Left cardiac atrium (tissue), 4 donors: ENCODE results near the gene OSM. TPM values are rescaled to one million over a fixed set of nuclear protein-coding genes. Genes with fewer than 3 reads are reported as not detected.

Experiments
- ATAC-seq, 2 donors: fragments of 200-7000 bp; cut with Tn5 transposase; one replicate each; pipeline ENCODE4 v1.9.1; 2020; ENCODE audit warnings: mild to moderate bottlenecking in 2 of 2, moderate library complexity in 2 of 2
- DNase-seq: peaks from one replicate; pipeline ENCODE4 v3.0.0-alpha.2; 2020
- intact Hi-C, 2 donors: fragments of 100-400 bp; cut with DNase I; formaldehyde crosslinking; loops; one replicate each; pipeline versions ENCODE4 v1.14.1 to v1.15.1; 2022 to 2023
- long read RNA-seq: library from polyadenylated mRNA; unstranded; transcript quantifications from one replicate; pipeline ENCODE4 v2.0.0, GENCODE V29; 2021
- total RNA-seq, 2 donors: library from RNA; stranded (reverse); fragmentation: NEBNext Ultra II Directional; extraction: Animal tissue kit (Norgen Biotek cat#: 25700); gene quantifications; one replicate each; pipeline ENCODE4 v1.2.1, GENCODE V29; 2021
- donor health status: DM: no; HTN: yes; CAD: no.
- donor health status: DM: no; HTN: yes; CAD: no; lungs with severe emphysema.
- donor health status: DM: yes; HTN: yes; CAD: no.
- donor health status: Dilated cardiomyopathy.

The OSM gene
- 1 to 10 TPM in 1 of 2 donors, under 1 TPM in 1; 0.56 to 1.4 TPM for total RNA-seq
- long read RNA-seq, partial matches to known transcripts: 0 of 4 reads
- long read RNA-seq, other reads (novel, unspliced or antisense): 0 of 4 reads

- DNase-seq: peak; percentile 72
- peak; percentile 35 for ATAC-seq
- intact Hi-C loops: loop anchor here in 1 of 2 donors (10.0 kb wide), 1 partner anchor 218 kb away; no protein-coding TSS in a partner anchor
These were observed at the start of gene OSM for GRCh38 chr22:30266445-30267381. Gene OSM, minus strand, starts transcription at chr22:30266851. Its CDS starts 52 bp downstream, at chr22:30266799.

DNA sequence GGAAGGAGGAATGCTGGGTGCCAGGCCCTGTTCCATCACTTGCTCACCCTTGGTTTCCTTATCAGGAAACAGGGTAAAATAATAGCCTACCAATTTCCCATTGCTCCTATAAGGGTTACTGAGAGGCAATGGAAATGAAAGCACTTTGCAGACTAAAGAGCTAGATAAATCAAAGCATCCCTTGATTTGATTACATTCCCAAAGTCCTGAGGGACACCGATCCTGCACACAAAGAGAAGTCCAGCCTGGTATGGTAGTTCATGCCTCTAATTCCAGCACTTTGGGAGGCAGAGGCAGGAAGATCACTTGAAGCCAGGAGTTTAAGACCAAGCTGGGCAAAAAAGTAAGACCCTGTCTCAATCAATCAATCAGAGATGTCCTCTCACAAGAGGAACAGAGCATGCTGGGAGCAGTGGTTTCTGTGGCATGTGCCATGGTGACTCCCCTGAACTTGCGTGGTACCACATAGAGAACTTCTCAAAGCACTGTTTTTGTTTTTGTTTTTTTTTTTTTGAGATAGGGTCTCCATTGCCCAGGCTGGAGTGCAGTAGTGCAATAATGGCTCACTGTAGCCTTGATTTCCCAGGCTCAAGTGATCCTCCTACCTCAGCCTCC, 49.4 kb upstream of the OSM start:
- intact Hi-C loops: no loop called here
- DNase-seq: no peak
- ATAC-seq: no peak

DNA sequence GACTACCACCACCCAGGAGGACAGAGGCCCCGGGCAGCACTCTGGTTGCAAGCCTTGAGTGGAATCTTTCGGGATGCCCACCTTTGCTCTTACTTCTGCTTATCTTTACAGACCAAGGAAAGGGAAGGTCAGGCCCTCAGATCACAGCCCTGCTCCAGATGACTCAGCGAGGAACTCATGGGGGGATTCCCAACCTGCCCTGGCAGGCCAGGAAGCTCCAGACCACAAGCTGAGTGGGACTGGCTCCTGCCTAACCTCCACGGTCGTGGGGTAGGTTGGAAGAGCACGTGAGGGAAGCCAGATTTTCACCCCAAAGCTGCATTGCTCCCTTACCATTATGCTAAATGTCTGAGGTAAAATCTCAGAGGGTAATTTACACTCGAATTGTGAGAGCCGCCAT, 48.3 kb upstream of the OSM start:
- DNase-seq (no peak), ATAC-seq (no peak)
- intact Hi-C loops: no loop called here

- intact Hi-C loops: no loop called here
- no peak for DNase-seq
- no peak for ATAC-seq
These were observed 47.1 kb upstream of the OSM start for GRCh38 chr22:30313527-30314363.

GRCh38 chr22:30312053-30312452, 45.4 kb upstream of the OSM start:
- DNase-seq (no peak), ATAC-seq (no peak)
- intact Hi-C loops: no loop called here

- peak; percentile 81 for DNase-seq
These were observed 44.5 kb upstream of the OSM start for GRCh38 chr22:30310881-30311771.

DNA sequence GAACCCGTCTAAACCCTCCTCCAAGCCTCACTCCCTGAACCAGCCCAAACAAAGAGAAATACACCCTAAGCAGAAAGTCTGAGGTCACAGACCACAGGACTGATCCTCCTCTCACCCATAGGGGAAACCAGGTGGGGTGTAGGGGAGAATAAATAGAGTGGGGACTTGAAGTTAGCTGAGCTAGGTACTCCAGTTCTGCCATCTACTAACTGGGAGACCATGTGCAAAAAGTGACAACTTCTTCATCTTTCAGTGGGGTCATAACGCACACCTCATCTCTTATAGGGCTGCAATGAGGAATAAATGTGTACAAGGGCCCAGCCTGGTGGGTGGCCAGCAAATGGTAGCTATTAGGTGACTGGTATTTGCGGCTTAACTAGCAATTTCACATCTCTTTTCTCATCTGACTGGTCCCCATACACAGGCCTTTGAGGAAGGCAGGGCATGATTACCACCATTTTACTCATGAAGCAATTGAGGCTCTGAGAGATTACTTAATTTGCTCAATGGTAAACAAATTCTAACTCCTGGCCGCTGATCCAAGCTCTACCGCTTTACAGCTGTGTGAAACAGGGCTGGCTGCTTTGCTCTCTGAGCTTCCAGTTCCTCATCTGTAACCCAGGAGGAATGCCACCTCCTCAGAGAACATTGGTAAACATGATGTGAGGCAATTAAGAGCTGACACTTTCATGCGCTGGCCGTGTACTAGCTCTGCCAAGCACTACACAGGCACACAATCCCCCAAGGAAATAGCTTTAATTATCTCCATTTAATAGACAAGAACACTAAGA, 43.5 kb upstream of the OSM start:
- DNase-seq: peak; percentile 43
- ATAC-seq: peak; percentile 36 to 37
- intact Hi-C loops: no loop called here

More at GRCh38 chr22:30310881-30311771, 44.5 kb upstream of the OSM start:
- ATAC-seq: peak; percentile 86 to 93
- intact Hi-C loops: no loop called here

- intact Hi-C loops: no loop called here
- ATAC-seq (no peak), DNase-seq (no peak)
These were observed 42.0 kb upstream of the OSM start for GRCh38 chr22:30308518-30309230.

- DNase-seq: no peak
- ATAC-seq: no peak
- intact Hi-C loops: no loop called here
These were observed 41.4 kb upstream of the OSM start for GRCh38 chr22:30308093-30308492.

GRCh38 chr22:30307041-30307574, 40.5 kb upstream of the OSM start:
- ATAC-seq (no peak), DNase-seq (no peak)
- intact Hi-C loops: no loop called here

- intact Hi-C loops: no loop called here
- DNase-seq (no peak), ATAC-seq (no peak)
These were observed 40.0 kb upstream of the OSM start for GRCh38 chr22:30306627-30307011.

DNA sequence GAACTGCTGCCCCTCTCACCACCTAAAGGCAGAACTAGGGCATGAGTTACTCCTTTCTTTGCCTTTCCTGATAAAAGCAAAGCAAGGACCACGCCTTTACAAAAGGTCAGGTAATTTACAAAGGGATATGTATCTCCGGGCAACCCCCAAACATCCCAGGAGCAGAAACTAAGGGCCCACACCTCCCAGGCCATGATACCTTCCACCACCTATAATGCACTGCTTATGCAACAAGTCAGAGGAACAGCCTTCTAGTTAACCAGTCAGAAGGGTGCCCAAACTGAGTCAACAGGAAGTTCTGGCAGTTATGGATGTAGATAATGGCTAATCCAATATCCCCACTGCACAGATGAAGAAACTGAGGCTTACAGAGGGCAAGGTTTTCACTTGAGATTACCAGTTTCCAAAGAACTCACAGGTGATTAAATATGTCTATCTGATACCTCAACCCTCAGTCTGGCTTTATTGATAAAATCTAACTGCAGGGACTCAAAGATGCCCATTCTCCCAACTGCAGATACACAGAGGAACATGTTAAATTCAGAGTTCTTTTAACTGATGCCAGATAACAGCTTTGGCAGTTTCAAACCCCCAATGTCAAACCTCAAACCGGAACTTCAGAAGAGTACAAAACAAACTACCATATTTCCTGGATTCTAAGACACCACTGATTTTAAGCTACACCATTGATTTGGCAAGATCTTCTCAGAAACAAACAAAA, 39.4 kb upstream of the OSM start:
- no peak for ATAC-seq
- DNase-seq: no peak
- intact Hi-C loops: no loop called here

DNA sequence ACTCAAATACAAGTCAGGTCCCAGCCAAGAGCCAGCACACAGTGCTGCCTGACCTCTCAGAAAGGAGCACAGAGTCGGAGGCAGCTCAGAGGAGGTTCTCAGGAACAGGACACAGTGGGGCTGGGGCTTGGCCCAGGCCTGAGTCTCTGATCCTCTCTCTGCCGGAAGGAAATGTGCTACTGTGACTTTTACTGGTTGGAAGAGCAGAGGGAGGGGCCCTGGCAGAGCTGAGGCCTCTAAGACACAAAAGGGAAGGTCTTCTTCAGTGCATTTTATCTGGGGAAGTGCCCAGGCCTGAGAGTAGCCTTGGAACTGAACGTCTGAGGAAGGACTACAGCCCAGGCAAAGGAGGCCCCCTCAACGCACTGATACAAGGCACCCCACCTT, 38.9 kb upstream of the OSM start:
- intact Hi-C loops: no loop called here
- ATAC-seq: peak; percentile 67 to 77

GRCh38 chr22:30304495-30305244, 38.0 kb upstream of the OSM start:
- intact Hi-C loops: no loop called here
- DNase-seq (peak; percentile 61), ATAC-seq (peak; percentile 21 to 28)

More for the DNA sequence above, 38.9 kb upstream of the OSM start:
- DNase-seq: peak; percentile 81

GRCh38 chr22:30302810-30303138, 36.1 kb upstream of the OSM start:
- intact Hi-C loops: no loop called here
- DNase-seq (no peak), ATAC-seq (no peak)
